Suprapubic skin (tissue), 4 donors: ENCODE data around the gene NEK11. TPM values are rescaled to one million over a fixed set of nuclear protein-coding genes. Genes with fewer than 3 reads are reported as not detected.
A peak's percentile ranks its signal among the peaks of the same experiment; 100 is the strongest.

Experiments used
- DNase-seq, 2 donors: peaks; one replicate each; pipeline ENCODE4 v3.0.0-alpha.2; 2019; ENCODE audit warnings: low spot score in 2 of 2
- H3K27ac ChIP-seq: fragments of 200-600 bp; sonication (generic); one replicate; pipeline ENCODE4 v1.5.1; 2019
- H3K27me3 ChIP-seq: fragments of 200-600 bp; sonication (generic); one replicate; pipeline ENCODE4 v1.5.1; 2019
- H3K36me3 ChIP-seq: fragments of 200-600 bp; sonication (generic); one replicate; pipeline ENCODE4 v1.5.1; 2019
- H3K4me1 ChIP-seq: fragments of 200-600 bp; sonication (generic); one replicate; pipeline ENCODE4 v1.5.1; 2019
- H3K4me3 ChIP-seq: fragments of 200-600 bp; sonication (generic); one replicate; pipeline ENCODE4 v1.5.1; 2019; ENCODE audit warnings: mild to moderate bottlenecking
- H3K9me3 ChIP-seq: fragments of 200-600 bp; sonication (generic); one replicate; pipeline ENCODE4 v1.5.1; 2019
- CTCF ChIP-seq, 2 donors: fragments of 200-600 bp in 1 of 2; fragments of 450-650 bp in 1 of 2; sonication (generic) in 1 of 2; IDR thresholded peaks; one replicate each; pipeline ENCODE4 v1.5.1; 2016 to 2019; ENCODE audit warnings: antibody characterized with exemption in 2 of 2, mild to moderate bottlenecking in 1 of 2, moderate library complexity in 1 of 2
- EP300 ChIP-seq: sonication (generic); formaldehyde crosslinking; IDR thresholded peaks from one replicate; pipeline ENCODE4 v1.6.1; 2017; ENCODE audit warnings: antibody characterized with exemption
- POLR2A ChIP-seq, 2 donors: fragments of 450-650 bp; IDR thresholded peaks; one replicate each; pipeline ENCODE4 v1.6.1; 2017; ENCODE audit warnings: antibody characterized with exemption in 2 of 2, mild to moderate bottlenecking in 2 of 2, moderate library complexity in 2 of 2
- POLR2AphosphoS5 ChIP-seq, 3 donors: sonication (generic); formaldehyde crosslinking; IDR thresholded peaks; one replicate each; pipeline ENCODE4 v1.6.1; 2017; ENCODE audit warnings: antibody characterized with exemption in 3 of 3
- WGBS: methylation state at CpG from one replicate; pipeline ENCODE4 v1.1.5; 2018; 5-methylcytosine and 5-hydroxymethylcytosine counted together
- total RNA-seq, 4 donors: library from RNA; depleted of rRNA; stranded (reverse); fragments of >200 nt; gene quantifications; one replicate each; pipeline ENCODE4 v1.1.0, GENCODE V29; 2016

Gene NEK11
- total RNA-seq, 4 donors from 2014 or later, result 4.2 to 11.0 (median 7.5) TPM

- Histone ChIP-seq H3K27me3 (no peaks in the 10 kb centered on the region), H3K9me3 (no peaks in the 10 kb centered on the region), H3K4me1 (peaks cover 21% of the 10 kb centered on the region), H3K27ac (no peak overlapping the region), H3K4me3 (no peak overlapping the region), H3K36me3 (peaks cover 2% of the 10 kb centered on the region)
- TF ChIP-seq POLR2A (IDR thresholded peaks at IDR 0.05) (no peak), POLR2AphosphoS5 (IDR thresholded peaks at IDR 0.05) (no peak), CTCF (IDR thresholded peaks at IDR 0.05) (no peak), EP300 (no peak)
- DNase-seq, result no peak
- 91% methylated on average over 3 of the region's 3 CpGs for WGBS
Observed at GRCh38 chr3:131028844-131029243, 2.2 kb downstream of the NEK11 start.

- no peak overlapping the region for H3K4me3 ChIP-seq
- H3K27ac ChIP-seq, result no peak overlapping the region
- no peaks in the 10 kb centered on the region for H3K36me3 ChIP-seq
- 66% methylated on average over 3 of the region's 3 CpGs for WGBS
- H3K27me3 ChIP-seq, result no peaks in the 10 kb centered on the region
- TF ChIP-seq POLR2AphosphoS5 (IDR thresholded peaks at IDR 0.05) (no peak), POLR2A (IDR thresholded peaks at IDR 0.05) (no peak), CTCF (IDR thresholded peaks at IDR 0.05) (no peak), EP300 (no peak)
- H3K4me1 ChIP-seq, result peaks cover 11% of the 10 kb centered on the region
- DNase-seq, result no peak
- H3K9me3 ChIP-seq, result no peaks in the 10 kb centered on the region
Observed at GRCh38 chr3:131031660-131032059, 5.0 kb downstream of the NEK11 start.

GRCh38 chr3:131033480-131034080, 6.9 kb downstream of the NEK11 start:
- Histone ChIP-seq H3K27me3 (no peaks in the 10 kb centered on the region), H3K36me3 (no peaks in the 10 kb centered on the region), H3K4me1 (no peaks in the 10 kb centered on the region), H3K4me3 (no peak overlapping the region), H3K9me3 (no peaks in the 10 kb centered on the region), H3K27ac (no peak overlapping the region)
- 28% methylated on average over 1 of the region's 1 CpG for WGBS
- TF ChIP-seq EP300 (no peak), CTCF (IDR thresholded peaks at IDR 0.05) (peak; percentile 20 to 41), POLR2A (IDR thresholded peaks at IDR 0.05) (no peak), POLR2AphosphoS5 (IDR thresholded peaks at IDR 0.05) (no peak)
- DNase-seq, result no peak

- Histone ChIP-seq H3K4me1 (no peaks in the 10 kb centered on the region), H3K36me3 (no peaks in the 10 kb centered on the region), H3K9me3 (no peaks in the 10 kb centered on the region), H3K27ac (no peak overlapping the region), H3K4me3 (no peak overlapping the region), H3K27me3 (no peaks in the 10 kb centered on the region)
- no peak for DNase-seq
- TF ChIP-seq POLR2AphosphoS5 (IDR thresholded peaks at IDR 0.05) (no peak), EP300 (no peak), CTCF (IDR thresholded peaks at IDR 0.05) (no peak), POLR2A (IDR thresholded peaks at IDR 0.05) (no peak)
- WGBS, result 39% methylated on average over 1 of the region's 1 CpG
Observed at GRCh38 chr3:131036200-131036816, 9.6 kb downstream of the NEK11 start.

GRCh38 chr3:131036986-131037385, 10.3 kb downstream of the NEK11 start:
- Histone ChIP-seq H3K36me3 (peaks cover 5% of the 10 kb centered on the region), H3K27me3 (no peaks in the 10 kb centered on the region), H3K9me3 (no peaks in the 10 kb centered on the region), H3K27ac (no peak overlapping the region), H3K4me3 (no peak overlapping the region), H3K4me1 (no peaks in the 10 kb centered on the region)
- WGBS, result 81% methylated on average over 5 of the region's 5 CpGs
- DNase-seq, result no peak
- no peak for TF ChIP-seq CTCF (IDR thresholded peaks at IDR 0.05)
- no peak for TF ChIP-seq POLR2A (IDR thresholded peaks at IDR 0.05)
- no peak for TF ChIP-seq POLR2AphosphoS5 (IDR thresholded peaks at IDR 0.05)
- no peak for TF ChIP-seq EP300
